Measurements from ENCODE around the gene CTH.
"Not testable (repeated sequence)": the region's sequence is repeated elsewhere in the genome, so short reads cannot be mapped to it uniquely, and the experiment has no call there.

DNA sequence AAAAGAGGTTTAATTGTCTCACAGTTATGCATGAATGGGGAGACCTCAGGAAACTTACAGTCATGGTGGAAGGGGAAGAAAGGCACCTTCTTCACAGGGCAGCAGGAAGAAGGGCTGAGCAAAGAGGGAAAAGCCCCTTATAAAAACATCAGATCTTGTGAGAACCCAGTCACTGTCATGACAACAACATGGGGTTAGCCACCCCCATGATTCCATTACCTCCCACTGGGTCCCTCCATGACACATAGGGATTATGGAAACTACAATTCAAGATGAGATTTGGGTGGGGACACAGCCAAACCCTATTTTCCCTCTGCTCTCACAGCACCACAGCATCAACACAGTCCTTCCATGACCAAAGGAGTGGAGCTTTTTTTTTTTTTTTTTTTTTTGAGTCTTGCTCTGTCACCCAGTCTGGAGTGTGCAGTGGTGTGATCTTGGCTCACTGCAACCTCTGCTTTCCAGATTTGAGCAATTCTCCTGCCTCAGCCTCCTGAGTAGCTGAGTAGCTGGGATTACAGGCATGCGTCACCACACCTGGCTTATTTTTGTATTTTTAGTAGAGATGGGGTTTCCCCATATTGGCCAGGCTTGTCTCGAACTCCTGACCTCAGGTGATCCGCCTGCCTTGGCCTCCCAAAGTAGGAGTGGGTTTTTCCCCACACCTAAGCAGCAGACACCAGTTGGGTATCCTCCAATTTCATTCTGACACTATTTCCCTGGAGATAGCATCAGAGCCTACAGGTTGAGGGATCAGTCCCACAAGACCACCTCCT lies 41.3 kb downstream of the CTH start:
- TF ChIP-seq SUZ12 (IDR thresholded peaks at IDR 0.05; ENCODE audit: low read depth, low read length); NFE2L1 (CRISPR knock-in tag; IDR thresholded peaks at IDR 0.05; ENCODE audit: borderline replicate concordance): not testable (repeated sequence)

Measured in HepG2 (cell line).